Left renal cortex interstitium (tissue), 4 donors: Measurements from ENCODE around the gene AP5Z1. TPM values are rescaled to one million over a fixed set of nuclear protein-coding genes. Genes with fewer than 3 reads are reported as not detected.
"Not testable (repeated sequence)": the region's sequence is repeated elsewhere in the genome, so short reads cannot be mapped to it uniquely, and the experiment has no call there.

Experiments used
- DNase-seq, 4 donors: peaks; one replicate each; pipeline ENCODE4 v3.0.0-alpha.2; 2013; ENCODE audit warnings: low read depth in 4 of 4, low spot score in 2 of 4, missing footprints in 1 of 4
- polyA plus RNA-seq, 4 donors: library from polyadenylated mRNA; unstranded; fragments of 120-200 nt; gene quantifications; one replicate each; pipeline ENCODE4 v1.2.1, GENCODE V29; 2013; ENCODE audit not compliant: insufficient read length in 4 of 4

AP5Z1 gene
- polyA plus RNA-seq, 4 donors: 16.8 to 35.1 (median 27.5) TPM

- DNase-seq: no peak
Observed at GRCh38 chr7:4799508-4800268, 24.3 kb downstream of the AP5Z1 start.

- DNase-seq: no peak
Observed at GRCh38 chr7:4800487-4800886, 25.1 kb downstream of the AP5Z1 start.

- DNase-seq: no peak
Observed at GRCh38 chr7:4800926-4801838, 25.8 kb downstream of the AP5Z1 start.

GRCh38 chr7:4801839-4802231, 26.4 kb downstream of the AP5Z1 start:
- DNase-seq: no peak

- not testable (repeated sequence) for DNase-seq
Observed at GRCh38 chr7:4802577-4802976, 27.2 kb downstream of the AP5Z1 start.

GRCh38 chr7:4803397-4804241, 28.2 kb downstream of the AP5Z1 start:
- DNase-seq: no peak

GRCh38 chr7:4805110-4805983, 29.9 kb downstream of the AP5Z1 start:
- DNase-seq: no peak

GRCh38 chr7:4805984-4806300, 30.5 kb downstream of the AP5Z1 start:
- DNase-seq: no peak

GRCh38 chr7:4806983-4807597, 31.7 kb downstream of the AP5Z1 start:
- no peak for DNase-seq

- no peak for DNase-seq
Observed at GRCh38 chr7:4807598-4808016, 32.2 kb downstream of the AP5Z1 start.

- no peak for DNase-seq
Observed at GRCh38 chr7:4808026-4808425, 32.6 kb downstream of the AP5Z1 start.

- no peak for DNase-seq
Observed at GRCh38 chr7:4808565-4808964, 33.1 kb downstream of the AP5Z1 start.

GRCh38 chr7:4809091-4809591, 33.7 kb downstream of the AP5Z1 start:
- no peak for DNase-seq

GRCh38 chr7:4809666-4810065, 34.2 kb downstream of the AP5Z1 start:
- DNase-seq: no peak

- DNase-seq: no peak
Observed at GRCh38 chr7:4814433-4814832, 39.0 kb downstream of the AP5Z1 start.

GRCh38 chr7:4815121-4815520, 39.7 kb downstream of the AP5Z1 start:
- no peak for DNase-seq

- no peak for DNase-seq
Observed at GRCh38 chr7:4815609-4816418, 40.4 kb downstream of the AP5Z1 start.

GRCh38 chr7:4816419-4817080, 41.1 kb downstream of the AP5Z1 start:
- DNase-seq: no peak
